SU-DHL-6 (cell line): Measurements from ENCODE around the gene ARMC10.
"Not testable (repeated sequence)": the region's sequence is repeated elsewhere in the genome, so short reads cannot be mapped to it uniquely, and the experiment has no call there.

ENCODE experiments used
- H2AFZ ChIP-seq: fragments of 200-600 bp; sonication (generic); 2 replicates; pipeline ENCODE4 v1.6.1; 2014; ENCODE audit warnings: low read depth, mild to moderate bottlenecking, moderate library complexity, mixed read lengths, antibody characterized with exemption, low read length; ENCODE audit not compliant: severe bottlenecking
- H3F3A ChIP-seq: fragments of 200-600 bp; shearing (Covaris generic); 2 replicates; pipeline ENCODE4 v1.6.0; 2016; ENCODE audit warnings: antibody characterized with exemption, mild to moderate bottlenecking; ENCODE audit not compliant: insufficient read depth
- H3K27ac ChIP-seq: fragments of 200-600 bp; sonication (generic); 2 replicates; pipeline ENCODE4 v1.5.1; 2016; ENCODE audit warnings: low read depth, mild to moderate bottlenecking, low read length, moderate library complexity, mixed read lengths
- H3K27me3 ChIP-seq: fragments of 200-600 bp; sonication (generic), shearing (Covaris generic); 2 replicates; pipeline ENCODE4 v1.6.0; 2014; ENCODE audit warnings: mild to moderate bottlenecking, low read length
- H3K36me3 ChIP-seq: fragments of 200-600 bp; sonication (generic); 2 replicates; pipeline ENCODE4 v1.6.1; 2014; ENCODE audit warnings: mild to moderate bottlenecking, low read length, mixed read lengths
- H3K4me2 ChIP-seq: fragments of 300-600, 200-600 bp; shearing (Covaris generic), sonication (generic); 2 replicates; pipeline ENCODE4 v1.6.0; 2014; ENCODE audit warnings: low read length, low read depth, mild to moderate bottlenecking; ENCODE audit not compliant: poor library complexity, severe bottlenecking
- H3K4me3 ChIP-seq: fragments of 200-600 bp; sonication (generic); 2 replicates; pipeline ENCODE4 v1.5.1; 2014; ENCODE audit warnings: antibody characterized with exemption, low read length, mild to moderate bottlenecking, mixed read lengths; ENCODE audit not compliant: insufficient read depth, poor library complexity, severe bottlenecking
- H3K79me2 ChIP-seq: fragments of 200-600 bp; sonication (generic); 2 replicates; pipeline ENCODE4 v1.6.1; 2014; ENCODE audit warnings: mild to moderate bottlenecking, low read length, moderate library complexity; ENCODE audit not compliant: insufficient read depth
- H3K9ac ChIP-seq: fragments of 200-600 bp; sonication (generic); 2 replicates; pipeline ENCODE4 v1.7.0; 2014; ENCODE audit warnings: mild to moderate bottlenecking, low read length
- H3K9me2 ChIP-seq: fragments of 200-600 bp; sonication (generic); replicated peaks from 2 replicates; pipeline ENCODE4 v1.6.1; 2014; ENCODE audit warnings: low read length; ENCODE audit not compliant: insufficient read depth
- H3K9me3 ChIP-seq: fragments of 200-600 bp; sonication (generic); 2 replicates; pipeline ENCODE4 v1.6.1; 2014; ENCODE audit warnings: low read length, mixed read lengths; ENCODE audit not compliant: insufficient read depth
- H4K20me1 ChIP-seq: fragments of 200-600 bp; sonication (generic); 2 replicates; pipeline ENCODE4 v1.6.1; 2014; ENCODE audit warnings: low read depth, mild to moderate bottlenecking, antibody characterized with exemption, low read length, moderate library complexity, mixed read lengths
- EZH2phosphoT487 ChIP-seq: fragments of 200-600 bp; sonication (generic), shearing (Covaris generic); conservative IDR thresholded peaks from 2 replicates; pipeline ENCODE4 v1.6.1; 2018; ENCODE audit warnings: mild to moderate bottlenecking, antibody characterized with exemption, low read length, moderate library complexity, mixed read lengths
- TF ChIP-seq, protein P1 (sequence below): fragments of 200-600 bp; sonication (generic); IDR thresholded peaks from one replicate; pipeline ENCODE4 v1.5.1; 2017; ENCODE audit warnings: antibody characterized with exemption, mild to moderate bottlenecking, low read length, moderate library complexity; ENCODE audit not compliant: insufficient read depth, poor library complexity, severe bottlenecking

ARMC10 gene

DNA sequence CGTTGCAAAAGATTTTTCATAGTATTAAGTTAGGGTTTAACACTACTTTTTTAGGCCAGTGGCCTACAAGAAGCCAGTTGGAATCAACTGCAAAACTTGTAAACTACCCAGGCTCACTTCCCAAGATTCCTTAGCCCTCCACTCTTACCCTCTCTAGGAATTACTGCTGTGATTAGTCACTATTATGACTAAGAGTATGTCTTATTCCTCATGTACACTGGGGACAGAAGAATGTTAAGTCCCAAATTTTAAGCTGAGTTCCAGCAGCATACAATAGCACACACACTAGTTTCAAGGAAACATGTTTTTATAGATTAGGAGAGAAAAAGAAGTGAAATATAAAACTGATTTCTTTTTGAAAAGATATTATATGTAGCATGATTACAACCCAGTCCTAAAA lies 43.2 kb upstream of the ARMC10 start:
- Histone ChIP-seq H3F3A (no peaks in the 10 kb centered on the region), H3K27ac (no peak overlapping the region), H3K79me2 (no peaks in the 10 kb centered on the region), H3K9me2 (no peaks in the 10 kb centered on the region), H3K9me3 (no peaks in the 10 kb centered on the region), H3K36me3 (no peaks in the 10 kb centered on the region), H4K20me1 (no peaks in the 10 kb centered on the region; the same call in 1 of the 2 replicates), H2AFZ (no peak overlapping the region), H3K9ac (no peak overlapping the region), H3K27me3 (no peaks in the 10 kb centered on the region), H3K4me2 (no peak overlapping the region), H3K4me3 (no peak overlapping the region)
- TF ChIP-seq, protein P1, sequence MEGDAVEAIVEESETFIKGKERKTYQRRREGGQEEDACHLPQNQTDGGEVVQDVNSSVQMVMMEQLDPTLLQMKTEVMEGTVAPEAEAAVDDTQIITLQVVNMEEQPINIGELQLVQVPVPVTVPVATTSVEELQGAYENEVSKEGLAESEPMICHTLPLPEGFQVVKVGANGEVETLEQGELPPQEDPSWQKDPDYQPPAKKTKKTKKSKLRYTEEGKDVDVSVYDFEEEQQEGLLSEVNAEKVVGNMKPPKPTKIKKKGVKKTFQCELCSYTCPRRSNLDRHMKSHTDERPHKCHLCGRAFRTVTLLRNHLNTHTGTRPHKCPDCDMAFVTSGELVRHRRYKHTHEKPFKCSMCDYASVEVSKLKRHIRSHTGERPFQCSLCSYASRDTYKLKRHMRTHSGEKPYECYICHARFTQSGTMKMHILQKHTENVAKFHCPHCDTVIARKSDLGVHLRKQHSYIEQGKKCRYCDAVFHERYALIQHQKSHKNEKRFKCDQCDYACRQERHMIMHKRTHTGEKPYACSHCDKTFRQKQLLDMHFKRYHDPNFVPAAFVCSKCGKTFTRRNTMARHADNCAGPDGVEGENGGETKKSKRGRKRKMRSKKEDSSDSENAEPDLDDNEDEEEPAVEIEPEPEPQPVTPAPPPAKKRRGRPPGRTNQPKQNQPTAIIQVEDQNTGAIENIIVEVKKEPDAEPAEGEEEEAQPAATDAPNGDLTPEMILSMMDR: no peak
- no peak for TF ChIP-seq EZH2phosphoT487

DNA sequence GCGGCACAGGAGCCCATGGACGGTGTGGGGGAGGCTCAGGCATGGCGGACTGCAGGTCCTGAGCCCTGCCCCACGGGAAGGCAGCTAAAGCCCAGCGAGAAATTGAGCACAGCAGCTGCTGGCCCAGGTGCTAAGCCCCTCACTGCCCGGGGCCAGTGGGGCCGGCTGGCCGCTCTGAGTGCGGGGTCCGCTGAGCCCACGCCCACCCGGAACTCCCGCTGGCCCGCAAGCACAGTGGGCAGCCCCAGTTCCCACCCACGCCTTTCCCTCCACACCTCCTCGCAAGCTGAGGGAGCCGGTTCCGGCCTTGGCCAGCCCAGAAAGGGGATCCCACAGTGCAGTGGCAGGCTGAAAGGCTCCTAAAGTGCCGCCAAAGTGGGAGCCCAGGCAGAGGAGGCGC lies 40.6 kb upstream of the ARMC10 start:
- not testable (repeated sequence) for H3K9ac ChIP-seq, H3K79me2 ChIP-seq, H3K4me3 ChIP-seq, H3F3A ChIP-seq, H3K27ac ChIP-seq, H3K36me3 ChIP-seq, H3K9me2 ChIP-seq, H2AFZ ChIP-seq, H3K4me2 ChIP-seq, H4K20me1 ChIP-seq, H3K27me3 ChIP-seq, H3K9me3 ChIP-seq

DNA sequence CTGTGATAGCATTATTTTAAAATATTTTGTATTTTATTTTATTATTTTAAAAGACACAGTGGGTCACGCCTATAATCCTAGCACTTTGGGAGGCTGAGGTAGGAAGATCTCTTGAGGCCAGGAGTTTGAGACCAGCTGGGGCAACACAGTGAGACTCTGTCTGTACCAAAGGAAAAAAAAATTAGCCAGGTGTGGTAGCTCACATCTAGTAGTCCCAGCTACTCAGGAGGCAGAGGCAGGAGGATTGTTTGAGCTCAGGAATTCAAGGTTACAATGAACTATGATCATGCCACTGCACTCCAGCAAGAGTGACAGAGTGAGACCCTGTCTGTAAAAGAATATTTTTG lies 37.5 kb upstream of the ARMC10 start:
- no peak overlapping the region for H3K27ac ChIP-seq
- no peaks in the 10 kb centered on the region for H3K9me3 ChIP-seq
- H2AFZ ChIP-seq: no peak overlapping the region
- no peaks in the 10 kb centered on the region for H3F3A ChIP-seq
- no peaks in the 10 kb centered on the region for H4K20me1 ChIP-seq
- H3K9me2 ChIP-seq: no peaks in the 10 kb centered on the region
- H3K27me3 ChIP-seq: no peaks in the 10 kb centered on the region
- no peak overlapping the region for H3K4me3 ChIP-seq
- TF ChIP-seq, protein P1: no peak
- no peak for TF ChIP-seq EZH2phosphoT487
- H3K4me2 ChIP-seq: no peak overlapping the region
- H3K79me2 ChIP-seq: no peaks in the 10 kb centered on the region
- H3K9ac ChIP-seq: no peak overlapping the region
- H3K36me3 ChIP-seq: no peaks in the 10 kb centered on the region

DNA sequence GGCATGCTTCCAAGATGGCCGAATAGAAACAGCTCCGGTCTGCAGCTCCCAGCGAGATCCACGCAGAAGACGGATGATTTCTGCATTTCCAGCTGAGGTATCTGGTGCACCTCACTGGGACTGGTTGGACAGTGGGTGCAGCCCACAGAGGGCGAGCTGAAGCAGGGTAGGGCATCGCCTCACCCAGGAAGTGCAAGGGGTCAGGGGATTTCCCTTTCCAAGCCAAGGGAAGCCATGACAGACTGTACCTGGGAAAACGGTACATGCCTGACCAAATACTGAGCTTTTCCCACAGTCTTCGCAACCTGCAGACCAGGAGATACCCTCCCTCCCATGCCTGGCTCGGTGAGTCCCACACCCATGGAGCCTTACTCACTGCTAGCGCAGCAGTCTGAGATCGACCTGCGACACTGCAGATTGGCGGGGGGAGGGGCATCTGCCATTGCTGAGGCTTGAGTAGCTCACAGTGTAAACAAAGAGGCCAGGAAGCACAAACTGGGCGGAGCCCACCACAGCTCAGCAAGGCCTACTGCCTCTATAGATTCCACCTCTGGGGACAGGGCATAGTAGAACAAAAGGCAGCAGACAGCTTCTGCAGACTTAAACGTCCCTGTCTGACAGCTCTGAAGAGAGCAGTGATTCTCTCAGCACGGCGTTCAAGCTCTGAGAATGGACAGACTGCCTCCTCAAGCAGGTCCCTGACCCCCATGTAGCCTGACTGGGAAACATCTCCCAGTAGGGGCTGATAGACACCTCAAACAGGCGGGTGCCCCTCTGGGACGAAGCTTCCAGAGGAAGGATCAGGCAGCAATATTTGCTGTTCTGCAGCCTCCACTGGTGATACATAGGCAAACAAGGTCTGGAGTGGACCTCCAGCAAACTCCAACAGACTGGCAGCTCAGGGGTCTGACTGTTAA lies 36.9 kb upstream of the ARMC10 start:
- H3K79me2 ChIP-seq, H2AFZ ChIP-seq, H3K4me3 ChIP-seq, H3K36me3 ChIP-seq, H3F3A ChIP-seq, H3K9ac ChIP-seq, H3K27me3 ChIP-seq, H3K9me3 ChIP-seq, H3K4me2 ChIP-seq, H3K9me2 ChIP-seq, H4K20me1 ChIP-seq, H3K27ac ChIP-seq: not testable (repeated sequence)

DNA sequence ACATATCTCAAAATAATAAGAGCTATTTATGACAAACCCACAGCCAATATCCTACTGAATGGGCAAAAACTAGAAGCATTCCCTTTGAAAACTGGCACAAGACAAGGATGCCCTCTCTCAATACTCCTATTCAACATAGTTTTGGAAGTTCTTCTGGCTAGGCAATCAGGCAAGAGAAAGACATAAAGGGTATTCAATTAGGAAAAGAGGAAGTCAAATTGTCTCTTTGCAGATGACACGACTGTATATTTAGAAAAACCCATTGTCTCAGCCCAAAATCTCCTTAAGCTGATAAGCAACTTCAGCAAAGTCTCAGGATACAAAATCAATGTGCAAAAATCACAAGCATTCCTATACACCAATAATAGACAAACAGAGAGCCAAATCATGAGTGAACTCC lies 33.1 kb upstream of the ARMC10 start:
- H4K20me1 ChIP-seq, H3K4me3 ChIP-seq, H3K27me3 ChIP-seq, H3K9me2 ChIP-seq, H3K79me2 ChIP-seq, H3K9ac ChIP-seq, H3K36me3 ChIP-seq, H3K27ac ChIP-seq, H3F3A ChIP-seq, H2AFZ ChIP-seq, H3K9me3 ChIP-seq, H3K4me2 ChIP-seq: not testable (repeated sequence)
